HepG2 (cell line): ENCODE results near the gene LEMD1. TPM values are rescaled to one million over a fixed set of nuclear protein-coding genes. Genes with fewer than 3 reads are reported as not detected.

Source experiments
- ATM ChIP-seq: fragments of 450-650 bp; IDR thresholded peaks from 2 replicates; pipeline ENCODE4 v1.7.1; 2017; ENCODE audit warnings: mild to moderate bottlenecking, borderline replicate concordance
- CTCF ChIP-seq: sonication (generic); formaldehyde crosslinking; IDR thresholded peaks from 2 replicates; pipeline ENCODE4 v1.5.0; 2020; ENCODE audit warnings: mild to moderate bottlenecking, missing genetic modification reagents, moderate library complexity
- EHMT2 ChIP-seq: fragments of 200-600 bp; sonication (generic); IDR thresholded peaks from 2 replicates; pipeline ENCODE4 v1.7.0; 2017; ENCODE audit warnings: antibody characterized with exemption, low read depth, low read length, borderline replicate concordance
- PRMT3 ChIP-seq: sonication (generic); formaldehyde crosslinking; IDR thresholded peaks from 2 replicates; pipeline ENCODE4 v1.8.1; 2022; ENCODE audit warnings: low read depth, mild to moderate bottlenecking, moderate library complexity, missing genetic modification reagents, borderline replicate concordance
- SIX1 ChIP-seq: sonication (generic); formaldehyde crosslinking; IDR thresholded peaks from 2 replicates; pipeline ENCODE4 v1.4.0; 2020; ENCODE audit warnings: missing genetic modification reagents, borderline replicate concordance
- SMC3 ChIP-seq: IDR thresholded peaks from 2 replicates; pipeline ENCODE4 v1.6.1; 2011; ENCODE audit warnings: low read length, improper control_type of control experiment
- SNAI1 ChIP-seq: sonication (generic); formaldehyde crosslinking; IDR thresholded peaks from 2 replicates; pipeline ENCODE4 v1.5.0; 2020; ENCODE audit warnings: mild to moderate bottlenecking, missing genetic modification reagents, borderline replicate concordance
- SYNCRIP ChIP-seq: fragments of 200-400 bp; formaldehyde crosslinking; IDR thresholded peaks from 2 replicates; pipeline ENCODE4 v1.6.1; 2018; ENCODE audit warnings: mild to moderate bottlenecking, low read depth, low read length; ENCODE audit not compliant: insufficient read depth
- ZBTB3 ChIP-seq: sonication (generic); formaldehyde crosslinking; IDR thresholded peaks from 2 replicates; pipeline ENCODE4 v1.4.0; 2020; ENCODE audit warnings: low read depth, mild to moderate bottlenecking, moderate library complexity, missing genetic modification reagents, borderline replicate concordance
- ZNF350 ChIP-seq: sonication (generic); formaldehyde crosslinking; IDR thresholded peaks from 2 replicates; pipeline ENCODE4 v1.4.0; 2020; ENCODE audit warnings: mild to moderate bottlenecking, low read depth, missing genetic modification reagents, borderline replicate concordance
- polyA plus RNA-seq, 8 experiments: library from polyadenylated mRNA; depleted of rRNA in 3 of 8; stranded (reverse) in 7 of 8; unstranded in 1 of 8; fragments of >200 nt; fragmentation: Illumina TruSeq in 4 of 8; extraction: Trizol in 4 of 8; gene quantifications; 2 replicates each; pipeline versions ENCODE4 v1.2.1 to v1.2.3, GENCODE V29; 2011 to 2016; ENCODE audit warnings: low read depth in 4 of 8, missing spikeins in 1 of 8, mixed read lengths in 1 of 8; ENCODE audit not compliant: insufficient read depth in 1 of 8
- total RNA-seq, 5 experiments: library from RNA; depleted of rRNA; stranded (reverse); fragments of >200 nt; fragmentation: Illumina TruSeq; extraction: Trizol; gene quantifications; 2 replicates each; pipeline ENCODE4 v1.2.3, GENCODE V29; 2016; ENCODE audit warnings: low read depth in 1 of 5
- TF ChIP-seq, protein P1 (sequence below): sonication (generic); formaldehyde crosslinking; IDR thresholded peaks from 2 replicates; pipeline ENCODE4 v1.8.1; 2023; ENCODE audit warnings: mild to moderate bottlenecking, inconsistent platforms, moderate library complexity, missing genetic modification reagents, borderline replicate concordance

The LEMD1 gene
- total and polyA plus RNA-seq, 2 of the 13 experiments (the other 11 are each of a cell fraction or from before 2014, with no cell fraction given), result 1.4 to 2.3 TPM

GRCh38 chr1:205354259-205355074 is 67.4 kb downstream of the LEMD1 start (continued):
- no peak for TF ChIP-seq ZBTB3
- TF ChIP-seq ZNF350, result no peak
- TF ChIP-seq, protein P1, sequence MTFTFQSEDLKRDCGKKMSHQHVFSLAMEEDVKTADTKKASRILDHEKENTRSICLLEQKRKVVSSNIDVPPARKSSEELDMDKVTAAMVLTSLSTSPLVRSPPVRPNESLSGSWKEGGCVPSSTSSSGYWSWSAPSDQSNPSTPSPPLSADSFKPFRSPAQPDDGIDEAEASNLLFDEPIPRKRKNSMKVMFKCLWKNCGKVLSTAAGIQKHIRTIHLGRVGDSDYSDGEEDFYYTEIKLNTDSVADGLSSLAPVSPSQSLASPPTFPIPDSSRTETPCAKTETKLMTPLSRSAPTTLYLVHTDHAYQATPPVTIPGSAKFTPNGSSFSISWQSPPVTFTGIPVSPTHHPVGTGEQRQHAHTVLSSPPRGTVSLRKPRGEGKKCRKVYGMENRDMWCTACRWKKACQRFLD (CRISPR knock-in tag), result no peak
- no peak for TF ChIP-seq EHMT2
- peak; percentile 68 for TF ChIP-seq CTCF (CRISPR knock-in tag)
- no peak for TF ChIP-seq SIX1
- peak; percentile 59; the same call in 1 of the 2 replicates for TF ChIP-seq SMC3
- no peak for TF ChIP-seq PRMT3 (CRISPR knock-in tag)
- TF ChIP-seq SYNCRIP, result no peak
- TF ChIP-seq SNAI1 (CRISPR knock-in tag), result no peak
- no peak for TF ChIP-seq ATM
